NCI-H1930 (cell line): ENCODE measurements around the gene FBXL3.
"Not testable (repeated sequence)": the region's sequence is repeated elsewhere in the genome, so short reads cannot be mapped to it uniquely, and the experiment has no call there.

Experiments
- DNase-seq, 2 experiments: peaks; one replicate each; lab custom pipeline; 2025; lab: John Stamatoyannopoulos, UW

The FBXL3 gene

GRCh38 chr13:76983676-76984075 lies 43.3 kb downstream of the FBXL3 start:
- no peak for DNase-seq

GRCh38 chr13:76982061-76982460 lies 44.9 kb downstream of the FBXL3 start:
- no peak for DNase-seq

GRCh38 chr13:76980075-76980718 lies 46.8 kb downstream of the FBXL3 start:
- peak; percentile 76 to 81 for DNase-seq

- DNase-seq = no peak
Observed at GRCh38 chr13:76976929-76977328, 50.0 kb downstream of the FBXL3 start.

- no peak for DNase-seq
Observed at GRCh38 chr13:76976490-76976889, 50.5 kb downstream of the FBXL3 start.

GRCh38 chr13:76975863-76976262 lies 51.1 kb downstream of the FBXL3 start:
- DNase-seq = no peak

- DNase-seq = no peak
Observed at GRCh38 chr13:76974618-76974975, 52.4 kb downstream of the FBXL3 start.

GRCh38 chr13:76973920-76974617 lies 52.9 kb downstream of the FBXL3 start:
- DNase-seq = no peak

GRCh38 chr13:76971851-76972829 lies 54.8 kb downstream of the FBXL3 start:
- DNase-seq = no peak

- DNase-seq = no peak
Observed at GRCh38 chr13:76971215-76971614, 55.7 kb downstream of the FBXL3 start.

- DNase-seq = no peak
Observed at GRCh38 chr13:76969488-76970365, 57.2 kb downstream of the FBXL3 start.

GRCh38 chr13:76968041-76968440 lies 58.9 kb downstream of the FBXL3 start:
- DNase-seq = no peak

GRCh38 chr13:76967031-76967430 lies 59.9 kb downstream of the FBXL3 start:
- DNase-seq = no peak

- DNase-seq = no peak
Observed at GRCh38 chr13:76965759-76966421, 61.1 kb downstream of the FBXL3 start.

- DNase-seq = not testable (repeated sequence)
Observed at GRCh38 chr13:76959734-76960133, 67.2 kb downstream of the FBXL3 start.

GRCh38 chr13:76958841-76959432 lies 68.0 kb downstream of the FBXL3 start:
- DNase-seq = no peak

GRCh38 chr13:76955661-76956060 lies 71.3 kb downstream of the FBXL3 start:
- DNase-seq = no peak
